Tibial artery (tissue), 4 donors: ENCODE measurements around the gene YWHAQ.

ENCODE experiments used
- DNase-seq, 2 donors: peaks; one replicate each; pipeline ENCODE4 v3.0.0-alpha.2; 2019
- H3K27ac ChIP-seq, 2 donors: fragments of 200-600 bp; sonication (generic) in 1 of 2; 1 replicate in 1 of 2; 2 replicates in 1 of 2; pipeline ENCODE4 v1.5.1; 2018 to 2019; ENCODE audit warnings: mild to moderate bottlenecking in 1 of 2
- H3K27me3 ChIP-seq, 2 donors: fragments of 200-600 bp; sonication (generic) in 1 of 2; one replicate each; pipeline versions ENCODE4 v1.5.1 to v1.6.0; 2016 to 2019
- H3K36me3 ChIP-seq, 3 donors: fragments of 200-600 bp; sonication (generic) in 2 of 3; one replicate each; pipeline ENCODE4 v1.5.1; 2016 to 2019; ENCODE audit warnings: mild to moderate bottlenecking in 2 of 3
- H3K4me1 ChIP-seq, 4 donors: fragments of 200-600 bp; sonication (generic) in 2 of 4; 1 replicate in 3 of 4; 2 replicates in 1 of 4; pipeline ENCODE4 v1.5.1; 2016 to 2019
- H3K4me3 ChIP-seq, 2 donors: fragments of 200-600 bp; sonication (generic) in 1 of 2; 1 replicate in 1 of 2; 2 replicates in 1 of 2; pipeline ENCODE4 v1.5.1; 2018 to 2019; ENCODE audit warnings: mild to moderate bottlenecking in 2 of 2
- H3K9me3 ChIP-seq, 3 donors: fragments of 200-600 bp; sonication (generic) in 1 of 3; one replicate each; pipeline ENCODE4 v1.5.1; 2016 to 2019
- CTCF ChIP-seq, 2 experiments: fragments of 200-600 bp in 1 of 2; fragments of 450-650 bp in 1 of 2; IDR thresholded peaks; one replicate each; pipeline ENCODE4 v1.5.1; 2017 to 2019; ENCODE audit warnings: antibody characterized with exemption in 2 of 2, mild to moderate bottlenecking in 1 of 2, moderate library complexity in 1 of 2
- intact Hi-C: fragments of 100-400 bp; cut with DNase I; formaldehyde crosslinking; loops from one replicate; pipeline ENCODE4 v1.15.0; 2023; ENCODE audit warnings: low total_unique reads

Gene YWHAQ

GRCh38 chr2:9573840-9574239, 57.0 kb downstream of the YWHAQ start:
- no peaks in the 10 kb centered on the region for H3K27me3 ChIP-seq
- peak in 1 of 2 experiments; percentile 15 for TF ChIP-seq CTCF (IDR thresholded peaks at IDR 0.05)
- no peak overlapping the region for H3K4me3 ChIP-seq
- peaks cover 0 to 30% (median 14%) of the 10 kb centered on the region in 4 donors for H3K4me1 ChIP-seq
- peak overlapping the region; percentile 63 to 73 for H3K27ac ChIP-seq
- DNase-seq, result no peak
- no peaks in the 10 kb centered on the region for H3K9me3 ChIP-seq
- no peaks in the 10 kb centered on the region for H3K36me3 ChIP-seq
- intact Hi-C loops, result no loop called here

- Histone ChIP-seq H3K4me3 (no peak overlapping the region), H3K4me1 (peaks cover 0 to 28% (median 14%) of the 10 kb centered on the region in 4 donors), H3K9me3 (no peaks in the 10 kb centered on the region), H3K36me3 (no peaks in the 10 kb centered on the region), H3K27ac (peak overlapping the region; percentile 63 to 73), H3K27me3 (no peaks in the 10 kb centered on the region)
- intact Hi-C loops, result no loop called here
- TF ChIP-seq CTCF (IDR thresholded peaks at IDR 0.05), result no peak
- DNase-seq, result no peak
Observed at GRCh38 chr2:9573013-9573720, 57.6 kb downstream of the YWHAQ start.

- peaks cover 0 to 34% (median 22%) of the 10 kb centered on the region in 4 donors for H3K4me1 ChIP-seq
- no peaks in the 10 kb centered on the region for H3K9me3 ChIP-seq
- intact Hi-C loops, result no loop called here
- no peak for TF ChIP-seq CTCF (IDR thresholded peaks at IDR 0.05)
- H3K27me3 ChIP-seq, result no peaks in the 10 kb centered on the region
- H3K4me3 ChIP-seq, result no peak overlapping the region
- no peak overlapping the region for H3K27ac ChIP-seq
- no peaks in the 10 kb centered on the region for H3K36me3 ChIP-seq
- no peak for DNase-seq
Observed at GRCh38 chr2:9570182-9571060, 60.4 kb downstream of the YWHAQ start.

- DNase-seq, result peak; percentile 96 to 97
- Histone ChIP-seq H3K4me1 (peaks cover 0 to 21% (median 17%) of the 10 kb centered on the region in 4 donors), H3K27ac (peak overlapping the region; percentile 91 to 94), H3K36me3 (no peaks in the 10 kb centered on the region), H3K4me3 (peak overlapping the region in 1 of 2 donors; percentile 5), H3K9me3 (no peaks in the 10 kb centered on the region), H3K27me3 (no peaks in the 10 kb centered on the region)
- no peak for TF ChIP-seq CTCF (IDR thresholded peaks at IDR 0.05)
- intact Hi-C loops, result loop anchor here (10.0 kb wide), 1 partner anchor 129 kb away; no protein-coding TSS in a partner anchor
Observed at GRCh38 chr2:9565436-9566153, 65.2 kb downstream of the YWHAQ start.

GRCh38 chr2:9560628-9561027, 70.2 kb downstream of the YWHAQ start:
- Histone ChIP-seq H3K27me3 (no peaks in the 10 kb centered on the region), H3K9me3 (no peaks in the 10 kb centered on the region), H3K4me3 (no peak overlapping the region), H3K27ac (no peak overlapping the region), H3K4me1 (peaks cover 0 to 44% (median 24%) of the 10 kb centered on the region in 4 donors), H3K36me3 (no peaks in the 10 kb centered on the region)
- TF ChIP-seq CTCF (IDR thresholded peaks at IDR 0.05), result no peak
- DNase-seq, result no peak
- intact Hi-C loops, result loop anchor here (10.0 kb wide), 1 partner anchor 134 kb away; no protein-coding TSS in a partner anchor
